Immature natural killer cell (primary cell): Measurements from ENCODE around the gene BCAR3. TPM values are rescaled to one million over a fixed set of nuclear protein-coding genes. Genes with fewer than 3 reads are reported as not detected.

Experiments
- DNase-seq, 3 donors: peaks; one replicate each; pipeline ENCODE4 v3.0.0; 2022; ENCODE audit warnings: mixed read lengths in 1 of 3
- H3K27ac Mint-ChIP-seq, 6 donors: one replicate each; pipeline ENCODE4 v1.8.0; 2020; ENCODE audit warnings: mixed read lengths in 6 of 6, mild to moderate bottlenecking in 5 of 6, inconsistent platforms in 4 of 6, moderate library complexity in 3 of 6
- H3K27me3 Mint-ChIP-seq, 3 donors: one replicate each; pipeline ENCODE4 v1.8.0; 2020 to 2021; ENCODE audit warnings: low read depth in 3 of 3, mild to moderate bottlenecking in 3 of 3, mixed read lengths in 3 of 3, moderate library complexity in 3 of 3, inconsistent platforms in 1 of 3
- H3K36me3 Mint-ChIP-seq, 3 donors: one replicate each; pipeline ENCODE4 v1.8.0; 2020; ENCODE audit warnings: mixed read lengths in 3 of 3, inconsistent platforms in 2 of 3, mild to moderate bottlenecking in 2 of 3
- H3K4me1 Mint-ChIP-seq, 2 donors: one replicate each; pipeline ENCODE4 v1.8.0; 2020; ENCODE audit warnings: inconsistent platforms in 2 of 2, mild to moderate bottlenecking in 2 of 2, mixed read lengths in 2 of 2, moderate library complexity in 1 of 2
- H3K4me3 Mint-ChIP-seq, 5 donors: one replicate each; pipeline ENCODE4 v1.8.0; 2020; ENCODE audit warnings: mild to moderate bottlenecking in 5 of 5, mixed read lengths in 5 of 5, inconsistent platforms in 3 of 5, moderate library complexity in 3 of 5
- H3K9me3 Mint-ChIP-seq, 6 donors: one replicate each; pipeline ENCODE4 v1.8.0; 2020; ENCODE audit warnings: mild to moderate bottlenecking in 6 of 6, mixed read lengths in 6 of 6, inconsistent platforms in 4 of 6, moderate library complexity in 3 of 6
- polyA plus RNA-seq, 3 donors: library from polyadenylated mRNA; unstranded; fragments of 300-500 nt; fragmentation: Illumina TruSeq; gene quantifications; one replicate each; pipeline ENCODE4 v1.2.3, GENCODE V29; 2021

BCAR3 gene
- polyA plus RNA-seq, 3 donors from 2014 or later = 0.27 to 0.43 TPM; not detected in 1

GRCh38 chr1:93578911-93579825, 102.5 kb downstream of the BCAR3 start:
- Mint-ChIP-seq H3K36me3 (no peaks in the 10 kb centered on the region), H3K9me3 (no peaks in the 10 kb centered on the region), H3K4me3 (no peak overlapping the region), H3K27ac (no peak overlapping the region), H3K4me1 (no peaks in the 10 kb centered on the region), H3K27me3 (peaks cover 0 to 2% (median 0%) of the 10 kb centered on the region in 3 donors)
- no peak for DNase-seq

GRCh38 chr1:93578433-93578830, 103.2 kb downstream of the BCAR3 start:
- Mint-ChIP-seq H3K9me3 (no peaks in the 10 kb centered on the region), H3K4me3 (no peak overlapping the region), H3K27ac (no peak overlapping the region), H3K27me3 (peaks cover 0 to 2% (median 0%) of the 10 kb centered on the region in 3 donors), H3K36me3 (no peaks in the 10 kb centered on the region), H3K4me1 (no peaks in the 10 kb centered on the region)
- DNase-seq = no peak

GRCh38 chr1:93577536-93578432, 103.9 kb downstream of the BCAR3 start:
- no peaks in the 10 kb centered on the region for H3K9me3 Mint-ChIP-seq
- no peaks in the 10 kb centered on the region for H3K36me3 Mint-ChIP-seq
- H3K27me3 Mint-ChIP-seq = peaks cover 0 to 2% (median 2%) of the 10 kb centered on the region in 3 donors
- no peaks in the 10 kb centered on the region for H3K4me1 Mint-ChIP-seq
- no peak overlapping the region for H3K27ac Mint-ChIP-seq
- DNase-seq = no peak
- H3K4me3 Mint-ChIP-seq = no peak overlapping the region

GRCh38 chr1:93576746-93577145, 104.9 kb downstream of the BCAR3 start:
- H3K27me3 Mint-ChIP-seq = peaks cover 0 to 2% (median 2%) of the 10 kb centered on the region in 3 donors
- H3K4me3 Mint-ChIP-seq = no peak overlapping the region
- no peak for DNase-seq
- no peaks in the 10 kb centered on the region for H3K9me3 Mint-ChIP-seq
- H3K27ac Mint-ChIP-seq = no peak overlapping the region
- H3K4me1 Mint-ChIP-seq = no peaks in the 10 kb centered on the region
- no peaks in the 10 kb centered on the region for H3K36me3 Mint-ChIP-seq

GRCh38 chr1:93576346-93576745, 105.3 kb downstream of the BCAR3 start:
- DNase-seq = no peak
- H3K27ac Mint-ChIP-seq = no peak overlapping the region
- no peak overlapping the region for H3K4me3 Mint-ChIP-seq
- no peaks in the 10 kb centered on the region for H3K9me3 Mint-ChIP-seq
- no peaks in the 10 kb centered on the region for H3K4me1 Mint-ChIP-seq
- H3K27me3 Mint-ChIP-seq = peaks cover 0 to 2% (median 2%) of the 10 kb centered on the region in 3 donors
- no peaks in the 10 kb centered on the region for H3K36me3 Mint-ChIP-seq

- Mint-ChIP-seq H3K27me3 (peaks cover 0 to 2% (median 2%) of the 10 kb centered on the region in 3 donors), H3K36me3 (no peaks in the 10 kb centered on the region), H3K4me1 (no peaks in the 10 kb centered on the region), H3K9me3 (no peaks in the 10 kb centered on the region), H3K4me3 (no peak overlapping the region), H3K27ac (no peak overlapping the region)
- no peak for DNase-seq
Observed at GRCh38 chr1:93575621-93576284, 105.9 kb downstream of the BCAR3 start.

- no peak overlapping the region for H3K27ac Mint-ChIP-seq
Observed at GRCh38 chr1:93574991-93575390, 106.6 kb downstream of the BCAR3 start.

GRCh38 chr1:93574511-93574910, 107.1 kb downstream of the BCAR3 start:
- Mint-ChIP-seq H3K4me1 (no peaks in the 10 kb centered on the region), H3K36me3 (no peaks in the 10 kb centered on the region), H3K4me3 (no peak overlapping the region), H3K9me3 (no peaks in the 10 kb centered on the region), H3K27me3 (peaks cover 0 to 2% (median 2%) of the 10 kb centered on the region in 3 donors), H3K27ac (no peak overlapping the region)
- DNase-seq = no peak

More at GRCh38 chr1:93574991-93575390, 106.6 kb downstream of the BCAR3 start:
- no peaks in the 10 kb centered on the region for H3K36me3 Mint-ChIP-seq
- H3K27me3 Mint-ChIP-seq = peaks cover 0 to 2% (median 2%) of the 10 kb centered on the region in 3 donors
- H3K4me3 Mint-ChIP-seq = no peak overlapping the region
- no peak for DNase-seq
- no peaks in the 10 kb centered on the region for H3K4me1 Mint-ChIP-seq
- H3K9me3 Mint-ChIP-seq = no peaks in the 10 kb centered on the region

GRCh38 chr1:93573940-93574469, 107.6 kb downstream of the BCAR3 start:
- H3K27ac Mint-ChIP-seq = no peak overlapping the region

GRCh38 chr1:93571623-93572310, 109.9 kb downstream of the BCAR3 start:
- Mint-ChIP-seq H3K4me3 (no peak overlapping the region), H3K4me1 (no peaks in the 10 kb centered on the region), H3K9me3 (no peaks in the 10 kb centered on the region), H3K27ac (no peak overlapping the region), H3K36me3 (no peaks in the 10 kb centered on the region), H3K27me3 (peaks cover 0 to 3% (median 0%) of the 10 kb centered on the region in 3 donors)
- DNase-seq = no peak

More at GRCh38 chr1:93573940-93574469, 107.6 kb downstream of the BCAR3 start:
- H3K4me1 Mint-ChIP-seq = no peaks in the 10 kb centered on the region
- H3K27me3 Mint-ChIP-seq = peaks cover 0 to 2% (median 2%) of the 10 kb centered on the region in 3 donors
- H3K9me3 Mint-ChIP-seq = no peaks in the 10 kb centered on the region
- no peak for DNase-seq
- no peak overlapping the region for H3K4me3 Mint-ChIP-seq
- H3K36me3 Mint-ChIP-seq = no peaks in the 10 kb centered on the region

GRCh38 chr1:93569489-93569888, 112.1 kb downstream of the BCAR3 start:
- H3K4me1 Mint-ChIP-seq = no peaks in the 10 kb centered on the region
- peaks cover 0 to 6% (median 2%) of the 10 kb centered on the region in 3 donors for H3K27me3 Mint-ChIP-seq
- H3K9me3 Mint-ChIP-seq = no peaks in the 10 kb centered on the region
- no peak overlapping the region for H3K4me3 Mint-ChIP-seq
- H3K36me3 Mint-ChIP-seq = no peaks in the 10 kb centered on the region
- H3K27ac Mint-ChIP-seq = no peak overlapping the region
- DNase-seq = no peak

GRCh38 chr1:93567255-93567918, 114.2 kb downstream of the BCAR3 start:
- Mint-ChIP-seq H3K4me3 (no peak overlapping the region), H3K4me1 (no peaks in the 10 kb centered on the region), H3K9me3 (no peaks in the 10 kb centered on the region), H3K36me3 (no peaks in the 10 kb centered on the region), H3K27me3 (peaks cover 0 to 5% (median 2%) of the 10 kb centered on the region in 3 donors), H3K27ac (no peak overlapping the region)
- no peak for DNase-seq
